Breast epithelium (tissue), 3 donors: Measurements from ENCODE around the gene XAF1.

Experiments
- POLR2AphosphoS5 ChIP-seq, 3 donors: sonication (generic); formaldehyde crosslinking; IDR thresholded peaks; one replicate each; pipeline ENCODE4 v1.6.1; 2017; ENCODE audit warnings: antibody characterized with exemption in 3 of 3
- TF ChIP-seq, protein P1 (sequence below), 3 donors: fragments of 450-650 bp; IDR thresholded peaks; one replicate each; pipeline ENCODE4 v1.5.1; 2016 to 2017; ENCODE audit warnings: antibody characterized with exemption in 3 of 3, mild to moderate bottlenecking in 3 of 3, moderate library complexity in 3 of 3

GRCh38 chr17:6799738-6800137 is 43.9 kb downstream of the XAF1 start:
- TF ChIP-seq POLR2AphosphoS5 (IDR thresholded peaks at IDR 0.05), result no peak
- TF ChIP-seq, protein P1, sequence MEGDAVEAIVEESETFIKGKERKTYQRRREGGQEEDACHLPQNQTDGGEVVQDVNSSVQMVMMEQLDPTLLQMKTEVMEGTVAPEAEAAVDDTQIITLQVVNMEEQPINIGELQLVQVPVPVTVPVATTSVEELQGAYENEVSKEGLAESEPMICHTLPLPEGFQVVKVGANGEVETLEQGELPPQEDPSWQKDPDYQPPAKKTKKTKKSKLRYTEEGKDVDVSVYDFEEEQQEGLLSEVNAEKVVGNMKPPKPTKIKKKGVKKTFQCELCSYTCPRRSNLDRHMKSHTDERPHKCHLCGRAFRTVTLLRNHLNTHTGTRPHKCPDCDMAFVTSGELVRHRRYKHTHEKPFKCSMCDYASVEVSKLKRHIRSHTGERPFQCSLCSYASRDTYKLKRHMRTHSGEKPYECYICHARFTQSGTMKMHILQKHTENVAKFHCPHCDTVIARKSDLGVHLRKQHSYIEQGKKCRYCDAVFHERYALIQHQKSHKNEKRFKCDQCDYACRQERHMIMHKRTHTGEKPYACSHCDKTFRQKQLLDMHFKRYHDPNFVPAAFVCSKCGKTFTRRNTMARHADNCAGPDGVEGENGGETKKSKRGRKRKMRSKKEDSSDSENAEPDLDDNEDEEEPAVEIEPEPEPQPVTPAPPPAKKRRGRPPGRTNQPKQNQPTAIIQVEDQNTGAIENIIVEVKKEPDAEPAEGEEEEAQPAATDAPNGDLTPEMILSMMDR (IDR thresholded peaks at IDR 0.05), result no peak
